ELF-1 (cell line): ENCODE results near the gene CD22.
"Not testable (repeated sequence)": the region's sequence is repeated elsewhere in the genome, so short reads cannot be mapped to it uniquely, and the experiment has no call there.

Experiments used
- DNase-seq: peaks from one replicate; pipeline ENCODE4 v3.0.0-alpha.2; 2016; ENCODE audit warnings: low read depth, low spot score

The CD22 gene

GRCh38 chr19:35328851-35329285 lies at the start of gene CD22:
Gene CD22, plus strand, starts transcription at chr19:35329187. Its CDS starts 2,854 bp downstream, at chr19:35332041.
- DNase-seq: no peak

DNA sequence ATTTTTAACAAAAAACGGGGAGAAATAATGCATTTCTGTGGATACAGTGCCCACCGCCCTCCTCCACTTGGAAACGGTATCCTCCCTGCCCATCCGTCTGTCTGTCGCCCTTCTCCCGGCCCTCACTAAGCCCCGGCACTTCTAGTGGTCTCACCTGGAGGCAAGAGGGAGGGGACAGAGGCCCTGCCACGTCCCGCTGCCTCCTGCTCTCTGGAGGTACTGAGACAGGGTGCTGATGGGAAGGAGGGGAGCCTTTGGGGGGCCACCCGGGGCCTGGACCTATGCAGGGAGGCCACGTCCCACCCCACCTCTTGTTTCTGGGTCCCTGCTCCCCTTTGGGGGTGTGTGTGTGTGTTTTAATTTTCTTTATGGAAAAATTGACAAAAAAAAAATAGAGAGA lies 49.6 kb upstream of the CD22 start:
- DNase-seq: no peak

DNA sequence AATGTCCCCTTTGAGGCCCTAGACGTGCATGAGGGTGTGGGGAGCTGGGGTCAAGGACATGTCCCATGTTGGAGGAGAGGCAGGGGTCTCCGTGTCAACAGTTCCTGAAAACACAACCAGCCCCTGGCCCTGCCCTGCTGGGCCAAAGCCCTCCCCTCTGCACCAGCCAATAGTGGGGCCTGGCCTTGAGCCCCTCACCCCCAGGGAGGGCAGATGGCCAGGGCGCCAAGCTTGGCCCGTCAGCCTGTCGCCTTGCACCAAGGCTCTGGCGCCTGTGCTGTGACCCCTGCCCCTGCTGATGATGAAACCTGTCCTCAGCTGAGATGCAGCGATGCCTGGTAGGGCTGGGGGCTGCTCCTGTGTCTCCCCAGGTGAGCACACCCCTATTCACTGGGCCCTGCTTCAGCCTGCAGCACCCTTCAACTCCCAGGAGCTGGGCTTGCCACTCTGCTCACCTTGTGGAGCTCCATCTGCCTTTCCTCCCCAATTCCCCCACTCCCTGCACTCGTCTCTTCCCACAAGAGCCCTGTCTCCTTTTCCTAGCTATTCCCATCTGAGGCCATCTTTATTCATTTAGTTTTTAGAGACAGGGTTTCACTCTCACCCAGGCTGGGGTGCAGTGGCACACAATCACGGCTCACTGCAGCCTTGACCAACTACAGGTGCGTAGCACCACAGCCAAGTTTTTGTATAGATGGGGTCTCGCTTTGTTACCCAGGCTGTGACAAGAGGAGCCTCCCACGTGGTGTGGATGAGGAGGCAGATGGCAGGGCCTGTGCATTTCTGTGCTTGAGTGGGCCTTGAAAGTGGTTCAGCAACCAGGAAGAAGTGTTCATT lies 48.8 kb upstream of the CD22 start:
- DNase-seq: no peak

GRCh38 chr19:35281303-35281702 lies 47.7 kb upstream of the CD22 start:
- no peak for DNase-seq

GRCh38 chr19:35284153-35285094 lies 44.6 kb upstream of the CD22 start:
- DNase-seq: no peak

- DNase-seq: no peak
Observed at GRCh38 chr19:35285095-35285449, 43.9 kb upstream of the CD22 start.

- not testable (repeated sequence) for DNase-seq
Observed at GRCh38 chr19:35285465-35285864, 43.5 kb upstream of the CD22 start.

DNA sequence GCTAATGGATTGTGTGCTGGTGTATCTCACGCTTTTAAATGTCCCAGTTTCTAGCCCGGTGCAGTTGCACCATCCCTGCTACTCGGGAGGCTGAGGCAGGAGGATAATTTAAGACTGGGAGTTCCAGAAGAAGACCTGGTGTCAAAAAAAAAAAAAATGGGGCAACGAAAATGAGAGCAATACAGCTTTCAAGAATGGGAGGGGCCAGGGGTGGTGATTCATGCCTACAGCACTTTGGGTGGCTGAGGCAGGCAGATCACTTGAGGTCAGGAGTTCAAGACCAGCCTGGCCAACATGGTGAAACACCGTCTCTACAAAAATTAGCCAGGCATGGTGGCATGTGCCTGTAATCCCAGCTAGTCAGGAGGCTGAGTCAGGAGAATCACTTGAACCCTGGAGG lies 42.9 kb upstream of the CD22 start:
- DNase-seq: not testable (repeated sequence)

- DNase-seq: no peak
Observed at GRCh38 chr19:35287713-35288112, 41.3 kb upstream of the CD22 start.

- DNase-seq: no peak
Observed at GRCh38 chr19:35288331-35288730, 40.7 kb upstream of the CD22 start.

DNA sequence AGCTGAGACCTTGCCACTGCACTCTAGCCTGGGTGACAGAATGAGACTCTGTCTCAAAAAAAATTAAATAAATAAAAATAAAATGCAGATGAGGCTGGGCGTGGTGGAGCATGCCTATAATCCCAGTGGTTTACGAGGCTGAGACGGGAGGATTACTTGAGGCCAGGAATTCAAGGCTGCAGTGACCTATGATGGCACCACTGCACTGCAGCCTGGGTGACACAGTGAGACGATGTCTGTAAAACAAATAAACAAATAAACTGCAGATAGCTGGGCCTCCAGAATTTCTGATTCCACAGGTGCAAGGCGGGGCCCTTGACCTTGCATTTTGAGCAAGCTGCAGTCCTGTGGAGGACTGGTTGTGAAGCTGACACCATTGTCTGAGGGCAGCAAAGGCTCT lies 40.1 kb upstream of the CD22 start:
- DNase-seq: no peak

- no peak for DNase-seq
Observed at GRCh38 chr19:35290381-35291127, 38.4 kb upstream of the CD22 start.

GRCh38 chr19:35291259-35291658 lies 37.7 kb upstream of the CD22 start:
- no peak for DNase-seq

DNA sequence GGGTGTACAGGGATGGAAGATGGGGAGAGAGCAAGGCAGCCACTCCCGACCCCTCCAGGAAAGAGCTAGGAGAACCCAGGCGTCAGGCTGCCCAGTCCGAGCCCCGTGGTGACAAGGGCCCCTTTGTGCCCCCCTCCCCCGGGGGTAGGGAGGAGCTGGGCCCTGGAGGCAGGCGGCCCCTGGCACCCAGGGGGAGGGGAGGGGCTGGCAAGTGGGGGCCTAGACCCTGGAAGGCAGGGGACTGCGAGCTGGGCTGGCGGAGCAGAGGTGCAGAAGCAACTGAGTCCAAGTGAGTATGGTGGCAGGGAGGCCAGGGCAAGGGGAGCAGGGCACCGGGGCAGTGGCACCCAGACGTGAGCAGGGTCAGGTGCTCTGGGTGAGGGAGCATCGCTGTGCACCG lies 37.1 kb upstream of the CD22 start, which contains the start of gene MAG:
MAG (plus strand) TSS at position 246 of the 400 bp plus-strand sequence. CDS start 3,248 bp downstream, outside the sequence.
- no peak for DNase-seq

- no peak for DNase-seq
Observed at GRCh38 chr19:35292421-35293362, 36.3 kb upstream of the CD22 start.

GRCh38 chr19:35293363-35293739 lies 35.6 kb upstream of the CD22 start:
- no peak for DNase-seq

DNA sequence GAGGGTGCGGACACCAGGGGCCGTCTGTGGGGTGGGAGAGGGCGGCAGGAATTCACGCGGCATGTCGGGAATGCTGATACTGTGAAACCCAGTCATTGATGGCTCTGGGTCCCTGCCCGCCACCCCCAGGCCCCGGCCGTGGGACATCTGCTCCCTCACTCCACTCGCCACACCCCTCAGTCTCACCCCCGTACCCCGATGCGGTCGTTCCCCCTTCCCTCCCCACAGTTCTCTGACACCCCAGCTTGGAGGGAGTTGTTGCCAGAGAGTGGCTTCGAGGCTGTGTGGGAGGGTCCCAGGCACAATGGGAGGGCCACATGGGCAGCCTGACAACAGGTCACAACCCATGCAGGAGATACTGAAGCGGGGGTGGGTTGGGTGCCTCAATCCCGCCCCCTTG lies 35.2 kb upstream of the CD22 start:
- DNase-seq: no peak

GRCh38 chr19:35294328-35294727 lies 34.7 kb upstream of the CD22 start:
- DNase-seq: no peak

DNA sequence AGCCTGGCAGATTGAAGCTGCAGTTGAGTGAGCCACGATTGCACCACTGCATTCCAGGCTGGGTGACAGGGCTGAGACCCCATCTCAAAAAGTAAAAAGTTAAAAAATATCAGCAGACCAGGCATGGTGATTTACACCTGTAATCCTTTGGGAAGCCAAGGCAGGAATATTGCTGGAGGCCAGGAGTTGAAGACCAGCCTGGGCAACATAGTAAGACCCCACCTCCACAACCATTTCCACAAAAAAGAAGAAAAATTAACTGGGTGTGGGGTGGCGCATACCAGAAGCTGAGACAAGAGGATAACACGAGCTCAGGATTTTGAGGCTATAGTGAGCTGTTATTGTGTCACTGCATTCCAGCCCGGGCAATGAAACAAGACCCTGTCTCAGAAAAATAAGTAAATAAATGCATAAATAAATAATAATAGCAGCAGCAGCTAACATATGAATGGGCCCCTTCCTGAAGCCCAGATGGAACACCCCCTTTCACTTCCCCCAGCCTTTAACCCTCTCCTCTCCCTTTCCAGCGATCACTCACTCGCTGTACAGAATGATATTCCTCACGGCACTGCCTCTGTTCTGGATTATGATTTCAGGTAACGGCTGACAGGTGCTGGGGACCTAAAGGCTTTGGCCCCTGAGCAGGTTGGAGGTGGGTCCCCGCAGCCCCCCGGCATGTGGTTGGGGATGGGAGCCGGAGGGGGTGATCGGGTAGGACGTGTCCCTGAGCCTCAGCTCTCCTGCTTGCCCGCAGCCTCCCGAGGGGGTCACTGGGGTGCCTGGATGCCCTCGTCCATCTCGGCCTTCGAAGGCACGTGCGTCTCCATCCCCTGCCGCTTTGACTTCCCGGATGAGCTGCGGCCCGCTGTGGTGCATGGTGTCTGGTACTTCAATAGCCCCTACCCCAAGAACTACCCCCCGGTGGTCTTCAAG lies 33.9 kb upstream of the CD22 start:
- DNase-seq: no peak
